Measurements from ENCODE around the gene SOX12.

DNA sequence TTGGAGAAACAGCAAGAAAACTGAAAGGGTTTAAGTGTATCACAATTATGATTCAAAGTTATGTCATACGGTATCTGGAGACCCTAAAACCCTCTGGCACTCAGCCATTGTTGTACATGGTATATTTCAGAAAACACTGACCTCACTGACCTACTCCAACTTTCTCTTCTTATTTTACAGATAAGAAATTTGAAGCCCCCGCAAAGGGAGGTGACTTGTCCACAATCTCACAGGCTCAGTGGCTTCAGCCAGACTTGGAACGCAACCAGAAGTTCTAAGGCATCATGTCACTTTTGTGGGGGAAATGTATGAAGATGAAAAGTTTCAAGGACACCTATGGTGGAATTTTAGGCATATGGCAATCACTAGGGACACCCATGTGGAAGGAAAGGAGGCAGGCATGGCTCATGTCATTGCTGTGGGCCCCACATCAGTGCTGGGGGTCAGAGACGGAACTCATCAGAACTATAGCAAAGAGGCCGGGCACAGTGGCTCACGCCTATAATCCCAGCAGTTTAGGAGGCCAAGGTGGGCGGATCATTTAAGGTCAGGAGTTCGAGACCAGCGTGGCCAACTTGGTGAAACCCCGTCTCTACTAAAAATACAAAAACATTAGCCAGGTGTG is 50.0 kb downstream of the SOX12 start:
- TF ChIP-seq, protein P1, sequence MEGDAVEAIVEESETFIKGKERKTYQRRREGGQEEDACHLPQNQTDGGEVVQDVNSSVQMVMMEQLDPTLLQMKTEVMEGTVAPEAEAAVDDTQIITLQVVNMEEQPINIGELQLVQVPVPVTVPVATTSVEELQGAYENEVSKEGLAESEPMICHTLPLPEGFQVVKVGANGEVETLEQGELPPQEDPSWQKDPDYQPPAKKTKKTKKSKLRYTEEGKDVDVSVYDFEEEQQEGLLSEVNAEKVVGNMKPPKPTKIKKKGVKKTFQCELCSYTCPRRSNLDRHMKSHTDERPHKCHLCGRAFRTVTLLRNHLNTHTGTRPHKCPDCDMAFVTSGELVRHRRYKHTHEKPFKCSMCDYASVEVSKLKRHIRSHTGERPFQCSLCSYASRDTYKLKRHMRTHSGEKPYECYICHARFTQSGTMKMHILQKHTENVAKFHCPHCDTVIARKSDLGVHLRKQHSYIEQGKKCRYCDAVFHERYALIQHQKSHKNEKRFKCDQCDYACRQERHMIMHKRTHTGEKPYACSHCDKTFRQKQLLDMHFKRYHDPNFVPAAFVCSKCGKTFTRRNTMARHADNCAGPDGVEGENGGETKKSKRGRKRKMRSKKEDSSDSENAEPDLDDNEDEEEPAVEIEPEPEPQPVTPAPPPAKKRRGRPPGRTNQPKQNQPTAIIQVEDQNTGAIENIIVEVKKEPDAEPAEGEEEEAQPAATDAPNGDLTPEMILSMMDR (IDR thresholded peaks at IDR 0.05; ENCODE audit: insufficient read depth, low read length), result no peak
- TF ChIP-seq POLR2AphosphoS5 (IDR thresholded peaks at IDR 0.05; ENCODE audit: low read depth) (no peak), GABPA (IDR thresholded peaks at IDR 0.05; ENCODE audit: low read depth) (no peak)

Data from HL-60 (cell line).